Ectodermal cell (in vitro differentiated cells): ENCODE measurements around the gene SAMD14.

Source experiments
- H3K27ac ChIP-seq: 2 replicates; pipeline ENCODE4 v1.7.0; 2013; ENCODE audit warnings: mild to moderate bottlenecking, low read depth, low read length; ENCODE audit not compliant: insufficient read depth, poor library complexity, severe bottlenecking
- H3K27me3 ChIP-seq: 2 replicates; pipeline ENCODE4 v1.7.0; 2013; ENCODE audit warnings: mild to moderate bottlenecking, low read length; ENCODE audit not compliant: insufficient read depth, control insufficient read depth, poor library complexity, severe bottlenecking
- H3K36me3 ChIP-seq: one replicate; pipeline ENCODE4 v1.7.0; 2013; ENCODE audit warnings: low read length; ENCODE audit not compliant: control insufficient read depth, insufficient read depth
- H3K4me1 ChIP-seq: one replicate; pipeline ENCODE4 v1.7.0; 2013; ENCODE audit warnings: low read length; ENCODE audit not compliant: control insufficient read depth, insufficient read depth
- H3K4me3 ChIP-seq: 2 replicates; pipeline ENCODE4 v1.7.0; 2013; ENCODE audit warnings: low read depth, low read length, control low read depth; ENCODE audit not compliant: insufficient read depth
- H3K9me3 ChIP-seq: 2 replicates; pipeline ENCODE4 v1.7.0; 2013; ENCODE audit warnings: mild to moderate bottlenecking, low read length, moderate library complexity; ENCODE audit not compliant: control insufficient read depth
- WGBS, 2 experiments: methylation state at CpG; one replicate each; pipeline ENCODE4 v1.1.7; 2013; ENCODE audit warnings: missing lambda C conversion rate in 2 of 2; 5-methylcytosine and 5-hydroxymethylcytosine counted together

SAMD14 gene

GRCh38 chr17:50096092-50096491 is 33.9 kb downstream of the SAMD14 start:
- H3K36me3 ChIP-seq: peaks cover 9% of the 10 kb centered on the region
- peak overlapping the region; percentile 79 for H3K4me3 ChIP-seq
- no peak overlapping the region for H3K27ac ChIP-seq
- H3K27me3 ChIP-seq: no peaks in the 10 kb centered on the region
- H3K4me1 ChIP-seq: peaks cover 22% of the 10 kb centered on the region
- WGBS, 2 experiments: 45 to 46% methylated on average over 6 of the region's 6 CpGs
- no peaks in the 10 kb centered on the region for H3K9me3 ChIP-seq

- H3K27ac ChIP-seq: no peak overlapping the region
- H3K9me3 ChIP-seq: no peaks in the 10 kb centered on the region
- 0 to 1% methylated on average over 12 of the region's 12 CpGs for WGBS, 2 experiments
- H3K4me3 ChIP-seq: peak overlapping the region; percentile 79
- peaks cover 18% of the 10 kb centered on the region for H3K4me1 ChIP-seq
- H3K27me3 ChIP-seq: no peaks in the 10 kb centered on the region
- peaks cover 9% of the 10 kb centered on the region for H3K36me3 ChIP-seq
Observed at GRCh38 chr17:50095626-50096037, 34.3 kb downstream of the SAMD14 start.

- H3K27ac ChIP-seq: no peak within 1 kb of the TSS
- no peaks in the 10 kb centered on the region for H3K27me3 ChIP-seq
- H3K36me3 ChIP-seq: peaks cover 9% of the 10 kb centered on the region
- peaks cover 17% of the 10 kb centered on the region for H3K4me1 ChIP-seq
- 1% methylated on average over 68 of the region's 68 CpGs for WGBS, 2 experiments
- no peaks in the 10 kb centered on the region for H3K9me3 ChIP-seq
- H3K4me3 ChIP-seq: peak within 1 kb of the TSS; percentile 79
Observed at GRCh38 chr17:50094753-50095619, 35.0 kb downstream of the SAMD14 start, which contains the start of gene PDK2. TSS of gene PDK2 (plus strand) at chr17:50095351. CDS start at chr17:50095436, 85 bp downstream.

GRCh38 chr17:50094243-50094752 is 35.7 kb downstream of the SAMD14 start:
- no peak overlapping the region for H3K27ac ChIP-seq
- H3K9me3 ChIP-seq: no peaks in the 10 kb centered on the region
- peaks cover 17% of the 10 kb centered on the region for H3K4me1 ChIP-seq
- no peaks in the 10 kb centered on the region for H3K27me3 ChIP-seq
- WGBS, 2 experiments: 1 to 2% methylated on average over 21 of the region's 21 CpGs
- H3K36me3 ChIP-seq: peaks cover 9% of the 10 kb centered on the region
- peak overlapping the region; percentile 79 for H3K4me3 ChIP-seq

- Histone ChIP-seq H3K27ac (no peak overlapping the region), H3K36me3 (peaks cover 5% of the 10 kb centered on the region), H3K9me3 (no peaks in the 10 kb centered on the region), H3K27me3 (no peaks in the 10 kb centered on the region), H3K4me1 (peaks cover 17% of the 10 kb centered on the region), H3K4me3 (no peak overlapping the region)
- 44 to 68% methylated on average over 2 to 3 of the region's 3 CpGs for WGBS, 2 experiments
Observed at GRCh38 chr17:50093807-50094206, 36.2 kb downstream of the SAMD14 start.

GRCh38 chr17:50093246-50093645 is 36.7 kb downstream of the SAMD14 start:
- Histone ChIP-seq H3K4me1 (peaks cover 17% of the 10 kb centered on the region), H3K4me3 (no peak overlapping the region), H3K27me3 (no peaks in the 10 kb centered on the region), H3K9me3 (no peaks in the 10 kb centered on the region), H3K36me3 (no peaks in the 10 kb centered on the region), H3K27ac (no peak overlapping the region)
- WGBS, 2 experiments: 90 to 92% methylated on average over 3 of the region's 3 CpGs

GRCh38 chr17:50091918-50092285 is 38.1 kb downstream of the SAMD14 start:
- Histone ChIP-seq H3K36me3 (no peaks in the 10 kb centered on the region), H3K4me3 (no peak overlapping the region), H3K9me3 (no peaks in the 10 kb centered on the region), H3K27me3 (no peaks in the 10 kb centered on the region), H3K4me1 (peaks cover 17% of the 10 kb centered on the region), H3K27ac (no peak overlapping the region)
- WGBS, 2 experiments: 87 to 100% methylated on average over 2 of the region's 2 CpGs

GRCh38 chr17:50090971-50091917 is 38.7 kb downstream of the SAMD14 start:
- Histone ChIP-seq H3K36me3 (no peaks in the 10 kb centered on the region), H3K4me1 (peaks cover 15% of the 10 kb centered on the region), H3K4me3 (no peak overlapping the region), H3K27me3 (no peaks in the 10 kb centered on the region), H3K27ac (no peak overlapping the region), H3K9me3 (no peaks in the 10 kb centered on the region)
- 75 to 79% methylated on average over 15 of the region's 15 CpGs for WGBS, 2 experiments

- peaks cover 11% of the 10 kb centered on the region for H3K4me1 ChIP-seq
- WGBS, 2 experiments: 81 to 83% methylated on average over 6 of the region's 6 CpGs
- no peaks in the 10 kb centered on the region for H3K27me3 ChIP-seq
- H3K9me3 ChIP-seq: no peaks in the 10 kb centered on the region
- H3K36me3 ChIP-seq: no peaks in the 10 kb centered on the region
- no peak overlapping the region for H3K4me3 ChIP-seq
- H3K27ac ChIP-seq: no peak overlapping the region
Observed at GRCh38 chr17:50090071-50090470, 39.9 kb downstream of the SAMD14 start.
